Measurements from ENCODE around the gene UBC. TPM values are rescaled to one million over a fixed set of nuclear protein-coding genes. Genes with fewer than 3 reads are reported as not detected.
A peak's percentile ranks its signal among the peaks of the same experiment; 100 is the strongest.
"Not testable (repeated sequence)": the region's sequence is repeated elsewhere in the genome, so short reads cannot be mapped to it uniquely, and the experiment has no call there.

The UBC gene
- polyA plus RNA-seq, 4 donors: 940 to 1,364 (median 1,043) TPM

DNA sequence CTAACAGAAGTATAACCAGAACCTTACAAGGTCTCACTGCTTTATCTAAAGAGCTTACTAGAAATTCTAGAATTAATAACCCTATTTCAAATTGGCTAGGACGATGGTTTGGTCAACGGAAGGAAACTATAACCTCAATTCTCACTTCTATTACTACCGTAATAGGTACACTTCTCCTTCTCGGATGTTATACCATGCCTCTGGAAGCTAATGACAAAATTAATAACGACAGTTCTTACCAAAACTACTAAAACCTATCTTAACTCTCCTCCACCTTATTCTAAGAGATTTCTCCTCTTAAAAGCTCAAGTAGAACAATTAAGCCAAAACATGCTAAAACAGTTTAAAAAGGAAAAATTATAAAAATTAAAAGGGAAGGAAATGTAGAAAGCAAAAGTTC lies 23.7 kb upstream of the UBC start:
- DNase-seq (ENCODE audit: low read depth in 4 of 4, low spot score in 3 of 4): no peak

- not testable (repeated sequence) for DNase-seq (ENCODE audit: low read depth in 4 of 4, low spot score in 3 of 4)
Measured at GRCh38 chr12:124931528-124931927, 17.1 kb upstream of the UBC start.

GRCh38 chr12:124930586-124930985 lies 16.1 kb upstream of the UBC start:
- no peak for DNase-seq (ENCODE audit: low read depth in 4 of 4, low spot score in 3 of 4)

- no peak for DNase-seq (ENCODE audit: low read depth in 4 of 4, low spot score in 3 of 4)
Measured at GRCh38 chr12:124929649-124930419, 15.4 kb upstream of the UBC start.

DNA sequence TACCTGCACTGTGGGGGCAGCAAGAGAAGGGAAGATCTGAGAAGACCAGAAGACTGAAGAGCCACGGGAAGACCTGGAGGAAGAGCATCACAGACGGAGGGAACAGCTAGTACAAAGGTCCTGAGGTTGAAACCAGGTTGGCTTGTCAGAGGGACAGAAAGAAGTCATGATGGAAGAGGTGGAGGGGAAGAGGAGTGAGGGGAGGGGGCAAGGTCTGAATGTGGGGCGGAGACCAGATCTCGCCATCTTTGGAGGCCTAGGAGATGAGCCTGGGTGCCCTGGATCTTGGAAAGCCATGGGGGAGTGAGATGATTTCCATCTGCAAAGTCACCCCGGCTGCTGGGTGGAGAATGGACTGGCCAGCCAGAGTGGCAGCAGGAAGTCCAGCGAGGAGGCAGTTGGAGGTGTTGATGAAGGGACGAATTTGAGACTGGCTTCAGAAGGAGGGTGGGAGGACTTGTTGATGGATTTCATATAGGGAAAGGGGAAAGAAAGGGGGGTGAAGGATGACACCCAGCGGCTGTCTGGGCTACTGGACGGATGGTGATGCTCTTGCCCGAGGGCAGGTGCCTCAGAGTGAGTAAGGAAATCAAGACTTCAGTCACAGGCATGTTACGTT lies 14.6 kb upstream of the UBC start:
- no peak for DNase-seq (ENCODE audit: low read depth in 4 of 4, low spot score in 3 of 4)

DNA sequence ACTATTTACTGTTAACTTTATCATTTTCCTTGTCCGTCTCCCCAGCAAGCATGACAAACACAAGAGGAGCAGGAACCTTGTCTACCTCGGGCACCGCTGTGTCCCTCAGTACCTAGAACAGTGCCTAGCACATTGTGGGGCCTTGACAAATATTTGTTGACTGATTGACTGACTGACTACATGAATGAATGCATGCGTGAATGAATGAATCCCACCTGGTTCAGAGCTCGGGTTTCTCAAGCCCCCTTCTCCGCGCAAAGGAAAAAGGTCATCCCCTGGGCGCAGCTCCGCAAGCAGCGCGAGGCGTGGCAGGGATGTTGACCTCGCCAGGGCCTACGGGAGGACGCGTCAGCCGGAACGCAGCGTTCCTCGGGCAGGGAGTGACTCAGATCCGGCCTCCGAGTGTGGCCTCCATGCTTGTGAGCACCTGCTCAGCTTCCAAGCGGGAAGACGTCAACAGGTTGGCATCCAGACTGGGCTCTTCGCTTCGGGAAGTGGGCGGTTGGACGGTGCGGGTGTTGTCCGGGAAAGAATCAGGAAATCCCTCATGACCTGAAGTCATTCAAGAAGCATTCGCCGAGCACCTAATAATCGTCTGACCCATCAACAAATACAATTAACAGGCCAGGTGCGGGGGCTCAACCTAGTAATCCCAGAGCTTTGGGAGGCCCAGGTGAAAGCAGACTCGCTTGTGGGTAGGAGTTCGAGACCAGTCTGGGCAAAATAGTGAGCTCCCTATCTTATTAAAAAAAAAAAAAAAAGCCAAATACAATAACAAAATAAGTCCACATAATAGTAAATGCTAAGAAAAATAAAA lies 13.9 kb upstream of the UBC start:
- DNase-seq (ENCODE audit: low read depth in 4 of 4, low spot score in 3 of 4): no peak

- peak in 2 of 4 donors; percentile 82 to 83 for DNase-seq (ENCODE audit: low read depth in 4 of 4, low spot score in 3 of 4)
Measured at GRCh38 chr12:124927201-124928094, 13.0 kb upstream of the UBC start.

DNA sequence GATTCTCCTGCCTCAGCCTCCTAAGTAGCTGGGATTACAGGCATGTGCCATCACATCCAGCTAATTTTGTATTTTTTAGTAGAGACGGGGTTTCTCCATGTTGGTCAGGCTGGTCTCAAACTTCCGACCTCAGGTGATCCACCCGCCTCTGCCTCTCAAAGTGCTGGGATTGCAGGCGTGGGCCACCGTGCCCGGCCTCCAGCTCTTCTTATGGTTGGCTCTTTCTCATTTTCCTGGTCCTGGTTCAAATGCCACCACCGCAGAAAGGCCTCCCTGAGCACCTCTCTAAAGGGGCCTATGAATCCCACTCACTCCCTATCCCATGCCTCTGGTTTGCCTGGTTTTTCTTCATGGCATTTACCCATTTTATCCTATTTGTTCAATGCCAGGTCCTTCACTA lies 11.3 kb upstream of the UBC start:
- not testable (repeated sequence) for DNase-seq (ENCODE audit: low read depth in 4 of 4, low spot score in 3 of 4)

DNA sequence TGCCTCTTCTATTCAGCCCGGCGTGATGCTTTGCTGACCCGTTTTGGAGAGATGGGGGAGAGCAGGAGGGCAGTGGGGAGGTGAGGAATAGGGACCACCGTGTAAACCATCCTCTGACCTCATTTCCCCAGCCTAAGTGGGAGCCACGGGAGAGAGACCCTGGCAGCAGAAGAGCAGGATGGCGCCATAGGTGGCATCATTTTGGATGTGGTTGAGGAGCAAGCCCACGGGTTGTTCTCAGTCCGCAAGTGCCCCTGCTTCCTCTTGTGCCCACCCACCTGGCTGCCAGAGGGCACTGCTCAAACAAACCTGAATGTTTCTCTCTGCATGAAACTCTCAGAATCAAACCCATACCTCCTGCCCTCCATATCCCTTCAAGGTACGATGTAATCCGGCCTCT lies 10.7 kb upstream of the UBC start:
- DNase-seq (ENCODE audit: low read depth in 4 of 4, low spot score in 3 of 4): no peak

DNA sequence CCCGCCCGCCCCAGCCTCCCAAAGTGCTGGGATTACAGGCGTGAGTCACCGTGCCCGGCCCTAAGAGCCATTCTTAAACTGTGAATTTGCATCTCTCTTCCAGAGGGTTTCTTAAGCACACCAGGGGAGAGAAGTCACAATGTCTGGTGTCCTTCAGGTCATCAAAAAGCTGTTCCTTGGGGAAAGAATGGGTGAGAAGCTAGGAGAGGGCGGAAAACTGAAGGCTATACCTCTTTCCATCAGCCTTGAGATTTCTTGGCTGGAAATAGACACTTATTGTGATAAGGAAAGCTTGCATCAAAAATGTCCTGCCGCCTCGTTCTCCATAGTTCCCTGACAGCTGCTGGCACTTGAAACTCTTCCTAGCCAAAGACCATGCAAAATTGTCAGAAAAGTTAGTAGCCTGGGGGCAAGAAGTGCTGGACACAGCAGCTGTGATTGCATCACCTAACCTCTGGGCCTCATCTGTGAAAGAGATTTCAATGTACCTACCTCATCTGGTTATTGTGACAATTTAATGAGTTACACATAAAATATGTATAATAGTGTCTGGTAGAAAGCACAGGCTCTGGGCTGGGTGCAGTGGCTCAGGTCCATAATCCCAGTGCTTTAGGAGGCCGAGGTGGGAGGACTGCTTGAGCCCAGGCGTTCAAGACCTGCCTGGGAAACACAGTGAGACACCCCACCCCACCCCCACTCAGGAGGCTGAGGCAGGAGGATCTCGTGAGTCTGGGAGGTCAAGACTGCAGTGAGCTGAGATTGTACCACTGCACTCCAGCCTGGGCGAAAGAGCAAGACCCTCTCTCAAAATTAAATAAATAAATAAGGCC lies 9.7 kb upstream of the UBC start:
- DNase-seq (ENCODE audit: low read depth in 4 of 4, low spot score in 3 of 4): no peak

- no peak for DNase-seq (ENCODE audit: low read depth in 4 of 4, low spot score in 3 of 4)
Measured at GRCh38 chr12:124921200-124922031, 7.0 kb upstream of the UBC start.

GRCh38 chr12:124920353-124920935 lies 6.0 kb upstream of the UBC start:
- DNase-seq (ENCODE audit: low read depth in 4 of 4, low spot score in 3 of 4): no peak

DNA sequence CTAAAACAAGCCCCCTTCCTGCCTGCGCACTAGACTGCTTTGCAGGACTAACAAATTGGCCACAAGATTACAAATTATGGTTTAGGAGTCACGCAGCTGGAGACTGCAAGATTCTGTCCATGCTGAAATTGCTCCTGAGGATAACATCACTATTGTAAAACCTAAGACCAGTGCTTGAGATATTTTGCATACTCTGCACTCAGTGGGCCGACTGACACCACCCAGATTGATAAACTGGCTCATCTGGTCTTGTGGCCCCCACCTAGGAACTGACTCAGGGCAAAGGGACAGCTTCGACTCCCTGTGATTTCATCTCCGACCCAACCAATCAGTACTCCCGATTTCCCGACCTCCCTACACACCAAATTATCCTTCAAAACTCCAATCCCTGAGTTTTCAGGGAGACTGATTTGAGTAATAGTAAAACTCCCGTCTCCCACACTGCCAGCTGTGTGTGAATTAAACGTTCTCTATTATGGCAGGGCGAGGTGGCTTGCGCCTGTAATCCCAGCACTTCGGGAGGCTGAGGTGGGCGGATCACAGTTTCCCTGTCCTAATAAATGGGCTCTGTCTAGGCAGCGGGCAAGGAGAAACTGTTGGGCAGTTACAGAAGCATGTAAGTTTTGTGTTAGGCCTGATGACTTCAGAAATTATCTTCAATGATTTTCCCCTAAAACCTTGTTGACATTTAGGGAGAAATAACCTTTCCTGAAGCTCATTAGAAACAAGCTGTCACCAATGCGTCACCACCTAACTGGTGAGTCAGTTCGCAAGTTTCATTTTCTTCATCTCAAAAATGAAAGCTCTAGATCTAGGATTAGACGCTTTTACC lies 5.3 kb upstream of the UBC start:
- no peak for DNase-seq (ENCODE audit: low read depth in 4 of 4, low spot score in 3 of 4)

DNA sequence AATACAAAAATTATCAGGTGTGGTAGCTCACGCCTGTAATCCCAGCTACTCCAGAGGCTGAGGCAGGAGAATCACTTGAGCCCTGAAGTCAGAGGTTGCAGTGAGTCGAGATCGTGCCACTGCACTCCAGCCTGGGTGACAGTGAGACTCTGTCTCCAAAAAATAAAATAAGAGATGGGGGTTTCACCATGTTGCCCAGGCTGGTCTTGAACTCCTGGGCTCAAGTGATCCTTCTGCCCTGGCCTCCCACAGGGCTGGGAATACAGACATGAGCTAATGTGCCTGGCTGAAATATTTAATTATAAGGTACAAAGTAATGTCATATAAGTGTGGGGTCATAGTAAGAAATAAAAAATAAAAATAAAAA lies 4.2 kb upstream of the UBC start:
- DNase-seq (ENCODE audit: low read depth in 4 of 4, low spot score in 3 of 4): not testable (repeated sequence)

- no peak for DNase-seq (ENCODE audit: low read depth in 4 of 4, low spot score in 3 of 4)
Measured at GRCh38 chr12:124917841-124918621, 3.6 kb upstream of the UBC start.

DNA sequence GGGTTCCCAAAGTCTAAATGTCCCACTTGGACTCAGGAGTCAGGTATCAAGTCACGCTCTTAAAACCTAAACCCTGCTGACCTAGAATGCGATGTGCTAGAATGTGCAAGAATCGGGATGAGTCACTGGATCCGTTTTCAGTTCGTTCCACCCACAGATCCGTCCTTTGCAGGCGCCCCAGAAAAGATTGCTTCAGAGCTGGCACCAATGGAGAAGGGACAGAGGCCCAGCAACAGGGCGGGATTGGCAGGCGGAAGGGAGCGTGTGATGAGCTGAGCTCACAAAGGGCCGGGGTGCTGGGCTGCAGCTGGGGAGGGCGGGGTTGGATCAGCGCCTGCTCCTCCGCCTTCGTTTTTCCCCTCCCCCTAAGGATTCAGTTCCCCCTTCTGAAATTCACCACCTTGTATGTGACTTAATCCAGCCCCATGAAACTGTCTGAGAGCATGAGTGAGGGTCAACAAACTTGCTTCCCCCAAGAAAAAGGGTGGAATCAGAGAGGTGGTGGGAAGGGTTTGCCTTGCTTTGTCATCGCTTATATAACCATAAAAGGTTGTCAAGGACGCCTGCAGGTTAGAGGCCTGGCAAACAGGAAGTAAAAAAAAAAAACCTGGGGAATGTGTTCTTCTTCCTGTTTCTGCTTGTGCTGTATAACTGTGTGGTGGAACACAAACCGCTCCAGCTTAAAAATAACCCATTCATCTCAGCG lies 2.8 kb upstream of the UBC start:
- DNase-seq (ENCODE audit: low read depth in 4 of 4, low spot score in 3 of 4): peak; percentile 95 to 97 (median 96)

All from left renal pelvis (tissue), 4 donors.